ENCODE results near the gene PLEKHM3.

Gene PLEKHM3

DNA sequence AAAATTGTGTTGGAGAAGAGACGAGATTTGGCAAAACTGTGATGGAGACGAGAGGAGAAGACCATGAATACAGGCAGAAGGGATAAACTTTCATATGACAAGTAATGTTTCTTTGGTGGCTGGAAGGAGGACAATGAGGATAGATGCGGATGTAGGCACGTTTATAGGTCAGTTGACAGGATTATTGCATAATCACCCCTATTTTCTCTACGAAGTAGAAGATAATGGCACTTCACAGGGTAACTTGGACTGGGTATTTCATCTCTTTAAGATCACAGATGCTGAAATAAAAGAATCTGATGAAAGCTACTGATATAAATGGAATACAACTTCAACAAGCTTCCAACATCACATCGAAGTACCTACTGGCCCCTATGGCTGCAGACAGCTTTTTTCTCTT, 81.0 kb downstream of the PLEKHM3 start:
- DNase-seq = no peak

DNA sequence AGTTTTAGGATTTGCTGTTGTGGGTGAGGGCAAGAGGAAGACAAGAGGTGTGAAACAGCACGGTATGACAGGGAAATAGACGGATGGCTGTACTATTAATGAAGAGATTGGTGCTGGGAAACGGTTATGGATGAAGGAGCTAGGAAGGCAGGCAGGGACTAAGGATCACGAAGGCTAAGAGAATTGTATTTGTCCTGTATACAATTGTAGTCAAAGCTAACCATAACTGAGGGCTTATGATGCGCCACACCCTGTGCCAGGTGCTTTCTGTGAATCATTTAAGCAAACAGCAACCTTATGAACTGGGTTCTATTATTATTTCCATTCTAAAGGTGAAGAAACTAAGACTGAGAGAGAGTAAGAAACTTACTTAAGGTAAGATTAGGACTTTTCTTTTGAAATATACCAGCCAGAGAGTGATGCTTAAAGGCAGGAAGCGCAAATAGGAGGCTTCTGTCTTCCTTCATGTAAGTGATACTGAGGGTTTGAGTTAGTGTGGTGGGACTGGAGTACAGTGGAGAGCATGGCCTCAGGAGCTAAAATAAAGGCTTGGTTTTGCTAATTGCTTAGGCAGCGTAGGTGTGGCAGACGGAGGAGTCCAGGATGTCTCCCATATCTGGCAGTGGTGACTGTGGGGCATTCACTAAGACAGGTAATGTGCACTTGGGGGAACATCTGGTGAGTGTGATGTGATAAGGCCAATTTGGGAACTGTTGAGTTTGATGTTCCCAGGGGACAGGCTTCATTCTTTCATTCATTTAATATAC, 85.8 kb downstream of the PLEKHM3 start:
- no peak for DNase-seq

DNA sequence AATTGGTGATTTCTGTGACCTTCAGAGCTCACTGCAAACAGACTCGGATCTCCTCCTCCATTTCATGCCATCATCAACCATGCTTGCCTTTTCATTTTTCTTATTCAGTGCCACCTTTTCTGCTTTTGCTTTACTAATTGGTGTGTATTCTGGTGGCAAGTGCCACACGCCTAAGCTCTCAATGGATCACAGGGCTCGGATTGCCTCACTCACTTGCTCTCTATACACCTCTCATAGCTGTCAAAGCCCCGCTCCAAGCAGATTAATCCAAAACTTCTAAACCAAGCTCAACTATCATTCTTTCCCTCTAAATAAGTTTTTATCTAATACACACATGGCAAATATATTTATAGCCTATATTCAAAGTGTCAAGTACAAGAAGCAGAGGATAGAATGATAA, 86.4 kb downstream of the PLEKHM3 start:
- no peak for DNase-seq

DNA sequence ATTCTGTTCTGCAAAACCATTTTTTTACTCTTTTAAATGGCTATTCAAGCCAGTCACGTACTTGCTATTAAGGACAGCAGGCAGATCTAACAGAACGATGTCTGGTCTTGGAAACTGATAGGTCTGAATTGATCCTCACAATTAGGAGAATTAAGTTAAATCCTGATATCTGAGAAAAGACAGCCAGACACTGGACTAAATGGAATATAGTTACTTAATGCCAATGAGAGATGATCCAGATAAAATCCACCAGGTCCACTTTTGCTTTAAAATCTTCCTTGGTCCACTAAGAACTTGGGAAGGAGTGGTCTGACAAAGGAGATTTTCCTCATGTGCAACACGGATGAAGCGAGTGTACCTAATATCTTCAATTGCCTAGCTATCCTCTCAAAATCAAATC, 86.9 kb downstream of the PLEKHM3 start:
- no peak for DNase-seq

DNA sequence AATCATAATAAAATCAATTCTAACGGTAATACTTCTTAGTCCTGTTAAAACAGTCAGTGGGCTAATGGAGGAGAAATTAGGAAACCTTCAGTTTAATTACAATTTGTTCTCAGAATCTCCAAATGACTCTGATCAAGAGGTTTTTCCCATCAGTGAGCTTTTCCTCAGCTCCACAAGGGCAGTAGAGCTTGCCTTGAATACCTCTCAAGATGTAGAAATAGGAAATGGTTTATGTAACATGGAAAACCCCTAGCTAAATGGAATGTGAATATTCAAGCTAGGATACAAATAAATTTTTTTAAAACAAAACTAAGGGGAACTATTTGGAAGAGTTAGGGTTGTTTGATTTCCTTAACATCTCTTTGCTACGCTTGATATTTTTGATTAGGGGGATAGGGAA, 87.5 kb downstream of the PLEKHM3 start:
- DNase-seq = no peak

DNA sequence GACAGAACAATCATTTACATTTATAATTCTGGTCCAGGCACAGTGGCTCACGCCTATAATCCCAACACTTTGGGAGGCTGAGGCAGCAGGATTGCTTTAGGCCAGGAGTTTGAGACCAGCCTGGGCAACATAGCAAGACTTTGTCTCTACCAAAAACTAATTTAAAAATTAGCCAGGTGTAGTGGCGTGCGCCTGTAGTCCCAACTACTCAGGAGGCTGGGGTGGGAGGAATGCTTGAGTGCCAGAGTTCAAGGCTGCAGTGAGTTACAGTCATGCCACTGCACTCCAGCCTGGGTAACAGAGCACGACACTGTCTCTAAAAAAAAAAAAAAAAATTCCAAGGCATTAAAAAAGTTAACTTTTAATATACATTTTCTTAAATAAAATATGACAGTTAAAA, 88.1 kb downstream of the PLEKHM3 start:
- DNase-seq = no peak

DNA sequence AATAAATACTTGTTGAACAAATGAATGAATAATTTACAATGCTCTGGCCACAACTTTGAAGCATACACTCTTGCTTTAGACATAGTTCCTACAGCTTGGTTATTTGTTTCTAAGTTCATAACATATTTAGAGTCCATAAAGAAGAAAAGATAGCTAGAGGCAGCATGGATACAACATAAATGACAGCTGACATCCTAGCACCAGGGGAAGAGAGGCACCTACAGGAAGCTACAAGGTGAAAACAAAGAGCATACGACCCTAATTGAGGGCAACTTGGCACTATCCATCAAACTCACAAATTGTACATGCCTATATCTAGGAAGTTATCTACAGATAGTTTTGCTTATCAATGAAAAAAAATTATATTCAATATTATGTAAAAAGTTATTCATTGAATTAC, 88.9 kb downstream of the PLEKHM3 start:
- no peak for DNase-seq

DNA sequence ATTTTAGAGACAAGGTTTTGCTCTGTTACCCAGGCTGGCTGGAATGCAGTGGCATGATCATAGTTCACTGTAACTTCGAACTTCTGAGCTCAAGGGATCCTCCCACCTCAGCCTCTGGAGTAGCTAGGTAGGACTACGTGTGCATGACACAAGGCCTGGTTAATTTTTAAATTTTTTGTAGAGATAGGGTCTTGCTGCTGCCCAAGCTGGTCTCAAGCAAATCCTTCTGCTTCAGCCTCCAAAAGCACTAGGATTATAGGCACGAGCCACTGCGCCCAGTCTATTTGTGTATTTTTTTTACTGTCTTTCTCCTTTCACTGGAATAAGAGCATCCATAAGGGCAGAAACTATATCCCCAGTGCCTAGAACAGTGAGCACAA, 89.3 kb downstream of the PLEKHM3 start:
- no peak for DNase-seq

DNA sequence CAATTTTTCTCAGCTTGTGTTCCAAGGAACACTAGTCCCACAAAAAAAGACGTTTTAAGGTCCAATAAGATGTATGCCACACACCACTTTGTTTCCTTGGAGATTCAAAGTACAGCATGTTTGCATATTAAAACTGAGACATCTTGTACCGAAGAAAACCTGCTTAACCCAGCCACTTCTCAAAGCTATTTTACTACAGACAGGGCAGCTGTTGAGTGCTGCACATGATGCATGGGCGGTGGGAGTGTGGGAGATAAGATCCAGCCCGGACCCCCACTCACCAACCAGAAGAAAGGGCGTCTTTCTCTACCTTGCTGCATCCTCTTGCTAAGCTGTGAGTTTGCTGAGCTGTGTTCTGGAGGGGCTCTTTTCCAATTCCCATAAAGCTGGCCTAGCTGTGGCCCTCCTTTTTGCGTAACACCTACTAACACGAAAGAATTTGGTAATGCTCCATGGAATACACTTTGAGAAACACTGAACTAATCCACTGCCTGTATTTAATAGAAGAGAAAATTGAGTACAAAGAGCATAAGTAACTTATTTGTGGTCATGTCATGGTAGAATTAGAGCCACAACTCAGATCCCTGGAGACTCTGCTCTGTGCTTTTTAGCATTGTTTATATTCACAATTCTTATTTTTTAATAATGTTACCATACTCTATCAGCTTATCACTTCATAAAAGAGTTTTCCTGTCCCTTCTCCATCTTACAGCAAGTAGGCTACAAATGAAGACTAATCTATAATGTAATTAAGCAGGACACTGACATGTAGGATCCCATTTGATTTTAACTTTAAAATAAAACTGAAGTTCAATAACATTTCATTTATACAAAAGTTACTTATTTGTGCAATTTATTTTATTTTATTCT, 90.0 kb downstream of the PLEKHM3 start:
- DNase-seq = no peak

DNA sequence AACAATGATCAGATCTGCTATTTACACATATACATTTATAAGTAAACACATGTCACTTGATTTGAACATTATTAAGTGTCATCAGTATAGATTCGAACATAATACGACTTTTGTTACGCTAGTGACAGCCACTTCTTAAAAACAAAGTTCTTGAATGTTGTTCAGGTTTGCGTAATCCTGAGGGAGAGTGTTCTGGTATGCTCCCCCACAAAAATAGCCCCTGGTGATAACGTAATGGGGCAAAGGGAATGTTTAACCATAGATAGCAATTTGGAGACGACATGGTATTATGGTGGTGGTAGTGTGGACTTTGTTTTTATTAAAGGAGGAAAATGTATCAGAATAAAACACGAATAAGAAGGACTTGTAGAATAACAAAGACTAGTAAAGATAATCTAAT, 90.6 kb downstream of the PLEKHM3 start:
- DNase-seq = no peak

DNA sequence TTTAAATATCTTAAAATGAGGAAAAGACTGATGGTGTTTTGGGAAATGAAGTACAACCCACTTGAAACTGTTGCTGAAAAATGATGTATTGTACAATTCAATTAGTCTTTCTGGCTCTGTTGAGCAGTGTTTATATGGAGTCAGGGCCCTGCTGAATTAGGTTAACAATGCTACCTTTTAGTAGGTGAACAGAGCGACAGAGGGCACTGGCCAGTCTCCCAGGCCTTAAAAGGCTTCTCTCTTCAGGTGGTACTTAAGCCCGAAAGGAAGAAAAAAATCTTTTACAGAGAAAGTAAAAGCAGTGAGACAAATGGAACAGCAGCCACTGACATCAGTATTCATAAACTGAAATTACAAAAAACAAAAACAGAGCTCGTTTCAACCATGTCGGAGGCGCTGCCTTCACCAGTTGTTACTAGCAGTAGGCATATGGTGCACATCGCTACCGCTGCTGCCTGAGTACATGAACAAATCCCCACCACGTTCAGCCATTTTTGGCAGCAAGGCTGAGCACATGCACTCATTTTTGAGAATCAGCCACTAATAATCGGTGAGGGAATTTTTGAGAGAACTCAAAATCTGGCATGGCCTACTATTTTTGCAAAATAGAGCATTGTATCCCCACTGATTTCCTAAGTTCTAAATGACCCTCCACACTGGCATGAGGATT, 91.8 kb downstream of the PLEKHM3 start:
- DNase-seq = no peak

DNA sequence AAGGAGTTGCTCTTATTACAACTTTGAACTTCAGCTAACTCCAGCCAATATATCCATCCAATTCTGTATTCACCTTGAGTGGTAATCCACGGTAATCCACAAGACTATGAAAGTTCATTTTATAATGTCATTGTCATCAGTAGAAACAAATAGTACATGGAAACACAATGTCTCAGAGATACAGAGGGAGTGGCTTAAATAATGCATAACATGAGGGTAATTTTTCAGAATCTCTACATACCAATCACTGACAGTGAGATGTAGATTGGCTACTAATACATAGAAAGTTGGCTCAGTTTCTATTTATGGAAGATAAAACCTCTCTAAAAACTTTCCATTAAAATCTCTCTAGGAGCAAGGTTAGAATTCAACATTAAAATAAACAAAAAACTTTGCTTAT, 93.2 kb downstream of the PLEKHM3 start:
- DNase-seq = no peak

DNA sequence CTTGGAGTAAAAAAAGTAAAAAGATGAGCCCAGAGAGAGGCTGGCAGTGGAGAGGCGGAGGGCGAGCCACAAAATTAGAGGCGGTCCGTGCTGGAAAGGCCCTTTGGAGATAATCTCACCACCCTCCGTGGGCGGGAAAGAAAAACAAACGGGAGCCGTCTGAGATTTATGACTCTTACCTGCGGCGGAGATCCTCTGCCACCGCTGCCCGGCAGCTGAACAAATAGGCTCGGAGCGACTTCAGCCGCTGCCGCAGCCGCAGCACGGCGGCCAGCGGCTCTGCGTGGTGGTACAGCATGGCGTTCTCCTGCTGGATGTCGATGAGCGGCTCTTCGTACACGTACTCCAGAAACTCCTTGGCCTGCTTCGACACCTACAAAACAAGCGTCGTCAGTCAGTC, 94.6 kb downstream of the PLEKHM3 start:
- no peak for DNase-seq

DNA sequence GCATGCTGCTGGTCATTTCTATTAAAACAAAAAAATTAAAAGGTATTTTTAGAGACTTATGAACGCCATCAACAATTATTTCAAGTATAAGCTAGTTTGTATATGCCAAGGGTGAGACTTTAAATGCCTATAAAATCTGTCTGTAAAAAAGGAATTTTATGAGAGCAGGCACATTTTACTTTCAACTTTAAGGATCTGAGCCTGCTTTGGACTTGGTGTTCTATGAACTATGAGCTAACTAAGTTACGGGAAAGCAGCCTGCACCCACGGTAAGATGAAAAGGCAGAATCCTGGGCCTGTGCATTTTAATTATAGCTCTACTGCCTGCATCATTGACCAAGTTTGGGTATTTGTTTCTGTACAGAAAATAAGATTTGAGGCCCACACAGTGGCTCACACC, 95.4 kb downstream of the PLEKHM3 start:
- no peak for DNase-seq

DNA sequence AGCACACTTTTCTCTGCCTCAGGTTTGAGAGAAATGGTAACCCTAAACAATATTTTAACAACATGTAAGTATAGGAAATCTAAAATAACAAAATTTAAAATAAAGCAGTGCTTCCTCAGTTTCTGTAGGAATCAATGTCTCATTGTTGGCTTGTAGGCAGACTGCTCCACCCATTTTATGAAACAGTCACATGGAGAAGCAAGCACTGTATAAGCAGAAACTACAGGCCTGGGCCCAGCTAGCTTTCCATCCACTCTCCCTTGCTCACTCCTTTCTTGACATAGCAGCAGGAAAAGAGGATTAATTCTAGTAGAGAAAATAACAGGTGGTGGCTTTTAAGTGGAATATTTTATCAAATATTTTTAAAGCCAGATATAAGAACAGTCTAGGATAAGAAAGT, 97.2 kb downstream of the PLEKHM3 start:
- DNase-seq = no peak

DNA sequence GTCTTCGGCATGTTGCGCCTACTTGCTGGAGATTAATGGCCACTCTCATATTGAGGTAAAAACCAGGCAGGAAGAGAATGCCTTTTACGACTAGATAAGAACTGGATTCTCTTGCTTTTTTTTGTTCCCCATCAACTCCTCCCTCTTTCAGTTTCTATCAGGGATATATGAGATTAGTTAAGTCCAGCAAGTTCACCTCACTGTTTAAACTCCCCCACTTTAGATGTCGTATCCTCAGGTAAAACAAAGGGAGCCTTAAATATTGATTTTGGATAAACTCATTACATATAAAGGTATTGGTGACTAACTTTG, 98.4 kb downstream of the PLEKHM3 start:
- no peak for DNase-seq

DNA sequence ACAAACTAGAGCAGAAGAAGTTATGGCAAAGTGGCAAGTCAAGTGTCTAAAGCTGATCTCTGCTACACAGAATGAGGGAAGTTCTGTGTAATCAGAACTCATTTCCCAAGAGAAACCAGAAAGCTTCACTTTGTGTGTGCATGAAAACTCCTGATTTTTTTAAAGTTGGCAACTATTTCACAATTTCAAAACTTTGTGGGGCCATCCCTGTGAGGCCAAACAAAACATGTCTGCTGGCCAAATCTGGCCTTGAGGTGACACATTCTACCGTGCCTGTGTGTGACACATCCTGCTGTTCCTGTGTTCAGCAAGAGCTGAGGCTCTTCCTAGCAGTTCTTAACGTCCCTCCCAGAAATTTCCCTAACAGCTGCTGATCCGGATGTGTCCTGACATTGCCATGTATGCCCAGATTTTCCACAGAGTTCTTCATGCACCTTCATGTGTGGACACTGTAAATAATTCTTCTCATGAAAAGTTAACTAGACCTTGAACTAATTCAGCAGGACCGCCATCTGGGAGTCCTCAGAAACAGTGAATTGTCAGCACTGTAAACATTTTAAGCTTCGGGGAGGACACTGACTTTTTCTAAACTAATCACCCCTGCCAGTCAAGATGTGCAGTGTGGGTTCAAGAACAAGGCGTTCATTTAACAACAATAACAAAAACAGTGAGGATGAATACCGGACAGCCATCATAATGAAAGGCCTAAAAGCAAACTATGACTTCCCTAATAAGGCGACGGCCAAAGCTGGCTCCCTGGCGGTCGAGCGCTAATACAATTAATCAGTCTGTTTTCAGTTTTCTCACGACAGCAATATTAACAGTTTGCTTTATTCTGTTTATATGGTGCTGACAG, 99.0 kb downstream of the PLEKHM3 start:
- DNase-seq = no peak

DNA sequence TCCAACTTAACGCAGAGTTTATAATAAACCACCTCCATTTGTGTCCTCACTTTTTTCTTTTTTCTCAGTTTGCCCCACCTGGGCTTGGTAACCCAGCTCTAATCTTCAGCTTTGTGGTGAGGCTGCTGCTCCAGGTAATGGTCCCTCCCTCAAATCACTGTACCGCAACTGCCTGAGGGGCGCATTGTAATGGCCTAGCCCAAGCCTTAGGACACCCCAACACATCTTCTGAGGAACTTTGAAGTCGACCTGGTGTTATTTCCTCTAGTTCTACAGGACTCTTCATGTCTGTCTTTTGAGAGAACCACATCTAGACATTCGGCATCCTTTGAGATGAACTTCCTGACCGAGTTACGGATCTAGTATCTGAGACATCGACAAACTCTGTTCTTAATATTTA, 99.7 kb downstream of the PLEKHM3 start:
- DNase-seq = no peak

DNA sequence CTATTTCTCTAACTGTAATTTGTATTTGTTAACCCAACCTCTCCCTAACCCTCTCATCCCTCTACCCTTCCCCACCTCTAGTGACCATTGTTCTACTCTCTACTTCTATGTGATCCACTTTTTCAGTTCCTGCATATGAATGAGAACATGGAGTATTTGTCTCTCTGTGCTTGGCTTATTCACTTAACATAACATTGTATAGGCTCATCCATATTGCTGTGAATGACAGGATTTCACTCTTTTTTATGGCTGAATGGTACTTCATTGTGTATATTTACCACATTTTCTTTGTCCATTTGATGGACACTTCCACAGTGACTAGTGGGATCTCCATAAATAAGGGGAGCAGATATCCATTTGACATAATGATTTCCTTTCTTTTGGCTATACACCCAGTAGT, 103.7 kb downstream of the PLEKHM3 start:
- no peak for DNase-seq

DNA sequence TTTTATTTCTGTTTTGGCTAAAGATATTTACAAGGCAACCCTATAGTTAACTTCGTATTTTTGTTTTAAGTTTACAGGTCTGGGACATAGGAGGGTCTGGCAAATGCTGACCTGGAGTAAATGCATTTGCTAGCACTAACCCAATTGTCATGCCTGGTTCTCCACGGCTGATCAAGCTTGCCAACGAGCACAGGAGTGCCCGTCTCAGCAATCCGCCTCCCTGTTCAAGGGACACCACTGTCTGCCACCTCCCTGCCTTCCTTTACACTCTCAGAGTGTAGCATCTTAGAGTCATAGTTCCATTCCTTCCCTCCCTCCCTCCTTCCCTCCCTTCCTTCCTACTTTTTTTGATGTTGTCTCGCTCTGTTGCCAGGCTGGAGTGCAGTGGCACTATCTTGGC, 104.6 kb downstream of the PLEKHM3 start:
- no peak for DNase-seq

DNA sequence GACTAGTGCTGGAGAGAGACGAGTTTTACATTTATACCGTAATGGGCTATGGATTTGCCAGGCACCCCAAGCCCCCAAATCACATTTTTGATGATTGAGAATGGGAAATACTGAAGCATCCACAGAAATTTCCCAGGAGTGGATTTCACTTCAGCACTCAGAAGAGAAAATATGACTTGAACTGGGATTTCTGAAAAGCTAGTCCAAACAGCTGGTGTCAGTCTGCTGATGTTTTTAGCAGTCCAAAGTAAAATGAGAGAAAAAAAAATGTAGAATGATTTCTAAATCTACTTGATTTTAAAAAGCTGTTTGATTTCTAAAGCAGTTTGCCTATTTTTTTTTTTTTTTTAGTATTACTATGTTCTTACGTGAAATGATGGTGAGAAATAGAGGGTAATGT, 105.0 kb downstream of the PLEKHM3 start:
- DNase-seq = no peak

DNA sequence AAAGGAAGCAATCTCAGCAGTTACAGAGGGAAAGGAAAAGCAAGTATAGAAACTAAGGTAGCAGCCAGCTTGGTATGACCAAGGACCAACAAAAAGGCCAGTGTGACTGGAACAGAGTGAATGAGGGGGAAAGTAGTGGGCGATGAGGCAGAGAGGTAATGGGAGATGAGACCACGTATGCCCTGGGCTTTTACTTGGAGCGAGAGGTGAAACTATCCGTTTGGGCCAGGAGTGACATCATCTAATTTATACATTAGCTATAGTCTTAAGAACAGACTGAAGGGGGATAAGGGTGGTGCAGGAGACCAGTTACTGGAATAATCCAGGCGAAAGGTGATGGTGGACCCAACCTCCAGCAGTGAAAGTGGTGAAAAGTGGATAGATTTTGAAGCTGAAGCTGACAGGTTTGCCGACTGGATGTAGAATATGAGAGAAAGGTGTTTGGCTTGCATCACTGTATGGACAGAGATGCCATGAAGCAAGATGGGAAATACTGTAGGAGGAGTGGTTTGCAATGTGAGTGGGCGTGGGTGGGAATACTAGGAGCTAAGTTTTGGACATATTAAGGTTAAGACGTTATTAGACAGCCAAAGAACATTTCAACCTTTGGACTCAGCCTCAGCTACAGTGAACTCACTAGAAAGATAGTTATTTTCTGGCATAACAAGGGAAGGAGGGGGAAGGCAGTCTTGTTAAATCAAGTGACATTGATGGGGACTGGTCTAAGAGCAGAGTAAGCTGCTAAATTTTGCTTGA, 106.0 kb downstream of the PLEKHM3 start:
- DNase-seq = no peak
